WTC11 (cell line): ENCODE results near the gene LCE3E. TPM values are rescaled to one million over a fixed set of nuclear protein-coding genes. Genes with fewer than 3 reads are reported as not detected.

Experiments
- ERG ChIP-seq: fragments of 250-450 bp; sonication (Bioruptor Pico); IDR thresholded peaks from 2 replicates; pipeline ENCODE4 v1.8.0; 2021; ENCODE audit warnings: mild to moderate bottlenecking
- FOXJ3 ChIP-seq: sonication (generic); formaldehyde crosslinking; IDR thresholded peaks from 2 replicates; pipeline ENCODE4 v1.9.0; 2021; ENCODE audit warnings: missing genetic modification reagents, mild to moderate bottlenecking, borderline replicate concordance
- GABPB1 ChIP-seq: sonication (generic); formaldehyde crosslinking; IDR thresholded peaks from 2 replicates; pipeline ENCODE4 v1.8.1; 2023; ENCODE audit warnings: mild to moderate bottlenecking, missing genetic modification reagents
- PRDM15 ChIP-seq: sonication (generic); formaldehyde crosslinking; IDR thresholded peaks from 2 replicates; pipeline ENCODE4 v1.8.0; 2022; ENCODE audit warnings: missing genetic modification reagents
- SMAD3 ChIP-seq: sonication (generic); formaldehyde crosslinking; IDR thresholded peaks from 2 replicates; pipeline ENCODE4 v1.8.0; 2022; ENCODE audit warnings: missing genetic modification reagents, mild to moderate bottlenecking, borderline replicate concordance
- USF1 ChIP-seq: sonication (generic); formaldehyde crosslinking; IDR thresholded peaks from 2 replicates; pipeline ENCODE4 v1.8.0; 2022; ENCODE audit warnings: mild to moderate bottlenecking, missing genetic modification reagents
- ZNF232 ChIP-seq: sonication (generic); formaldehyde crosslinking; IDR thresholded peaks from 2 replicates; pipeline ENCODE4 v1.8.0; 2022; ENCODE audit warnings: mild to moderate bottlenecking, missing genetic modification reagents
- ZNF281 ChIP-seq: sonication (generic); formaldehyde crosslinking; IDR thresholded peaks from 2 replicates; pipeline ENCODE4 v1.8.0; 2023; ENCODE audit warnings: mild to moderate bottlenecking, missing genetic modification reagents
- ZNF396 ChIP-seq: fragments of 250-450 bp; sonication (Bioruptor Pico); IDR thresholded peaks from 2 replicates; pipeline ENCODE4 v1.8.0; 2021; ENCODE audit warnings: mild to moderate bottlenecking, moderate library complexity, borderline replicate concordance
- total RNA-seq: library from RNA; stranded (reverse); gene quantifications from 3 replicates; pipeline ENCODE4 v1.2.3, GENCODE V29; 2021

Gene LCE3E
- total RNA-seq, 1 experiment from 2014 or later: not detected

GRCh38 chr1:152516082-152516481 lies 50.5 kb downstream of the LCE3E start (continued):
- no peak for TF ChIP-seq ZNF281 (CRISPR knock-in tag)
- no peak for TF ChIP-seq GABPB1 (CRISPR knock-in tag)
- no peak for TF ChIP-seq ZNF232 (CRISPR knock-in tag)
- TF ChIP-seq ERG (CRISPR knock-in tag): no peak
- no peak for TF ChIP-seq FOXJ3 (CRISPR knock-in tag)
- TF ChIP-seq USF1 (CRISPR knock-in tag): no peak
- no peak for TF ChIP-seq PRDM15 (CRISPR knock-in tag)
- no peak for TF ChIP-seq SMAD3
- no peak for TF ChIP-seq ZNF396 (CRISPR knock-in tag)

Other genes starting within 250 kb of the LCE3E start
- gene FLG, start 241.5 kb downstream of the LCE3E start, total RNA-seq: not detected in 3 replicates
- gene FLG2, start 206.8 kb downstream of the LCE3E start, total RNA-seq: not detected in 3 replicates
- gene CRNN, start 152.5 kb downstream of the LCE3E start, total RNA-seq: not detected in 3 replicates
- gene LCE5A, start 56.0 kb downstream of the LCE3E start, total RNA-seq: not detected in 3 replicates
- not detected in 3 replicates for gene CRCT1, start 52.3 kb downstream of the LCE3E start, total RNA-seq
- not detected in 3 replicates for gene LCE3D, start 13.7 kb upstream of the LCE3E start, total RNA-seq
- not detected in 3 replicates for gene LCE3C, start 33.5 kb upstream of the LCE3E start, total RNA-seq
- gene LCE3B, start 47.0 kb upstream of the LCE3E start, total RNA-seq: not detected in 3 replicates
- not detected in 3 replicates for gene LCE3A, start 56.3 kb upstream of the LCE3E start, total RNA-seq
- not detected in 3 replicates for gene LCE2D, start 96.6 kb upstream of the LCE3E start, total RNA-seq
- gene LCE2C, start 108.5 kb upstream of the LCE3E start, total RNA-seq: not detected in 3 replicates
- not detected in 3 replicates for gene LCE2B, start 119.3 kb upstream of the LCE3E start, total RNA-seq
- gene LCE2A, start 131.6 kb upstream of the LCE3E start, total RNA-seq: not detected in 3 replicates
- gene LCE4A, start 141.4 kb upstream of the LCE3E start, total RNA-seq: not detected in 3 replicates
- not detected in 3 replicates for gene KPRP, start 191.2 kb upstream of the LCE3E start, total RNA-seq
- not detected in 3 replicates for gene LCE1F, start 208.4 kb upstream of the LCE3E start, total RNA-seq
- gene LCE1E, start 219.5 kb upstream of the LCE3E start, total RNA-seq: not detected in 3 replicates
- not detected in 3 replicates for gene LCE1D, start 229.9 kb upstream of the LCE3E start, total RNA-seq
- gene LCE1C, start 239.9 kb upstream of the LCE3E start, total RNA-seq: not detected in 3 replicates
- not detected in 3 replicates for gene LCE1B, start 245.2 kb upstream of the LCE3E start, total RNA-seq